ENCODE results near the gene MELK.

Gene MELK

GRCh38 chr9:36665921-36666431 lies 93.3 kb downstream of the MELK start:
- no peak overlapping the region for H3K4me3 ChIP-seq (ENCODE audit: low read depth, low read length)
- H3K27me3 ChIP-seq (ENCODE audit: insufficient read depth, low read length): no peaks in the 10 kb centered on the region
- H3K27ac ChIP-seq (ENCODE audit: low read depth, low read length): peak overlapping the region; percentile 51
- H2AFZ ChIP-seq (ENCODE audit: low read length, unreplicated experiment): no peak overlapping the region
- no peaks in the 10 kb centered on the region for H3K79me2 ChIP-seq (ENCODE audit: control insufficient read depth, insufficient read depth, low read length, unreplicated experiment)
- H3K36me3 ChIP-seq (ENCODE audit: insufficient read depth, low read length): peaks cover 9% of the 10 kb centered on the region
- H3K4me1 ChIP-seq (ENCODE audit: control insufficient read depth, insufficient read depth, low read length, unreplicated experiment): peaks cover 15% of the 10 kb centered on the region

GRCh38 chr9:36671561-36671960 lies 98.9 kb downstream of the MELK start:
- Histone ChIP-seq H3K79me2 (ENCODE audit: control insufficient read depth, insufficient read depth, low read length, unreplicated experiment) (no peaks in the 10 kb centered on the region), H3K4me1 (ENCODE audit: control insufficient read depth, insufficient read depth, low read length, unreplicated experiment) (peaks cover 2% of the 10 kb centered on the region), H2AFZ (ENCODE audit: low read length, unreplicated experiment) (no peak overlapping the region), H3K36me3 (ENCODE audit: insufficient read depth, low read length) (peaks cover 33% of the 10 kb centered on the region), H3K27ac (ENCODE audit: low read depth, low read length) (no peak overlapping the region), H3K4me3 (ENCODE audit: low read depth, low read length) (no peak overlapping the region), H3K27me3 (ENCODE audit: insufficient read depth, low read length) (no peaks in the 10 kb centered on the region)

- Histone ChIP-seq H3K27ac (ENCODE audit: low read depth, low read length) (no peak overlapping the region), H2AFZ (ENCODE audit: low read length, unreplicated experiment) (no peak overlapping the region), H3K36me3 (ENCODE audit: insufficient read depth, low read length) (peaks cover 39% of the 10 kb centered on the region), H3K4me3 (ENCODE audit: low read depth, low read length) (no peak overlapping the region), H3K27me3 (ENCODE audit: insufficient read depth, low read length) (no peaks in the 10 kb centered on the region), H3K79me2 (ENCODE audit: control insufficient read depth, insufficient read depth, low read length, unreplicated experiment) (no peaks in the 10 kb centered on the region), H3K4me1 (ENCODE audit: control insufficient read depth, insufficient read depth, low read length, unreplicated experiment) (no peaks in the 10 kb centered on the region)
Measured at GRCh38 chr9:36676091-36676490, 103.4 kb downstream of the MELK start.

- H3K79me2 ChIP-seq (ENCODE audit: control insufficient read depth, insufficient read depth, low read length, unreplicated experiment): no peaks in the 10 kb centered on the region
- H3K27me3 ChIP-seq (ENCODE audit: insufficient read depth, low read length): no peaks in the 10 kb centered on the region
- no peak overlapping the region for H2AFZ ChIP-seq (ENCODE audit: low read length, unreplicated experiment)
- no peak overlapping the region for H3K27ac ChIP-seq (ENCODE audit: low read depth, low read length)
- no peak overlapping the region for H3K4me3 ChIP-seq (ENCODE audit: low read depth, low read length)
- peaks cover 41% of the 10 kb centered on the region for H3K36me3 ChIP-seq (ENCODE audit: insufficient read depth, low read length)
- no peaks in the 10 kb centered on the region for H3K4me1 ChIP-seq (ENCODE audit: control insufficient read depth, insufficient read depth, low read length, unreplicated experiment)
Measured at GRCh38 chr9:36676778-36677485, 104.2 kb downstream of the MELK start.

- H3K79me2 ChIP-seq (ENCODE audit: control insufficient read depth, insufficient read depth, low read length, unreplicated experiment): no peaks in the 10 kb centered on the region
- no peaks in the 10 kb centered on the region for H3K27me3 ChIP-seq (ENCODE audit: insufficient read depth, low read length)
- H3K4me1 ChIP-seq (ENCODE audit: control insufficient read depth, insufficient read depth, low read length, unreplicated experiment): no peaks in the 10 kb centered on the region
- peaks cover 40% of the 10 kb centered on the region for H3K36me3 ChIP-seq (ENCODE audit: insufficient read depth, low read length)
- no peak overlapping the region for H3K4me3 ChIP-seq (ENCODE audit: low read depth, low read length)
- H3K27ac ChIP-seq (ENCODE audit: low read depth, low read length): no peak overlapping the region
- no peak overlapping the region for H2AFZ ChIP-seq (ENCODE audit: low read length, unreplicated experiment)
Measured at GRCh38 chr9:36677611-36678010, 104.9 kb downstream of the MELK start.

- no peak overlapping the region for H3K27ac ChIP-seq (ENCODE audit: low read depth, low read length)
- no peak overlapping the region for H2AFZ ChIP-seq (ENCODE audit: low read length, unreplicated experiment)
- no peaks in the 10 kb centered on the region for H3K4me1 ChIP-seq (ENCODE audit: control insufficient read depth, insufficient read depth, low read length, unreplicated experiment)
- H3K27me3 ChIP-seq (ENCODE audit: insufficient read depth, low read length): no peaks in the 10 kb centered on the region
- H3K36me3 ChIP-seq (ENCODE audit: insufficient read depth, low read length): peaks cover 32% of the 10 kb centered on the region
- H3K4me3 ChIP-seq (ENCODE audit: low read depth, low read length): no peak overlapping the region
- no peaks in the 10 kb centered on the region for H3K79me2 ChIP-seq (ENCODE audit: control insufficient read depth, insufficient read depth, low read length, unreplicated experiment)
Measured at GRCh38 chr9:36679710-36680109, 107.0 kb downstream of the MELK start.

GRCh38 chr9:36686471-36686870 lies 113.8 kb downstream of the MELK start:
- Histone ChIP-seq H2AFZ (ENCODE audit: low read length, unreplicated experiment) (no peak overlapping the region), H3K79me2 (ENCODE audit: control insufficient read depth, insufficient read depth, low read length, unreplicated experiment) (no peaks in the 10 kb centered on the region), H3K27ac (ENCODE audit: low read depth, low read length) (no peak overlapping the region), H3K4me3 (ENCODE audit: low read depth, low read length) (no peak overlapping the region), H3K27me3 (ENCODE audit: insufficient read depth, low read length) (peaks cover 11% of the 10 kb centered on the region; the same call in 1 of the 2 replicates), H3K36me3 (ENCODE audit: insufficient read depth, low read length) (peaks cover 7% of the 10 kb centered on the region), H3K4me1 (ENCODE audit: control insufficient read depth, insufficient read depth, low read length, unreplicated experiment) (no peaks in the 10 kb centered on the region)

GRCh38 chr9:36690412-36691168 lies 117.9 kb downstream of the MELK start:
- no peak overlapping the region for H3K4me3 ChIP-seq (ENCODE audit: low read depth, low read length)
- no peaks in the 10 kb centered on the region for H3K79me2 ChIP-seq (ENCODE audit: control insufficient read depth, insufficient read depth, low read length, unreplicated experiment)
- H3K27me3 ChIP-seq (ENCODE audit: insufficient read depth, low read length): peaks cover 40% of the 10 kb centered on the region
- no peaks in the 10 kb centered on the region for H3K36me3 ChIP-seq (ENCODE audit: insufficient read depth, low read length)
- H3K27ac ChIP-seq (ENCODE audit: low read depth, low read length): no peak overlapping the region
- H3K4me1 ChIP-seq (ENCODE audit: control insufficient read depth, insufficient read depth, low read length, unreplicated experiment): no peaks in the 10 kb centered on the region
- H2AFZ ChIP-seq (ENCODE audit: low read length, unreplicated experiment): no peak overlapping the region

- Histone ChIP-seq H3K27ac (ENCODE audit: low read depth, low read length) (no peak overlapping the region), H3K27me3 (ENCODE audit: insufficient read depth, low read length) (peaks cover 51% of the 10 kb centered on the region), H3K4me3 (ENCODE audit: low read depth, low read length) (no peak overlapping the region), H3K36me3 (ENCODE audit: insufficient read depth, low read length) (no peaks in the 10 kb centered on the region), H2AFZ (ENCODE audit: low read length, unreplicated experiment) (no peak overlapping the region), H3K79me2 (ENCODE audit: control insufficient read depth, insufficient read depth, low read length, unreplicated experiment) (no peaks in the 10 kb centered on the region), H3K4me1 (ENCODE audit: control insufficient read depth, insufficient read depth, low read length, unreplicated experiment) (no peaks in the 10 kb centered on the region)
Measured at GRCh38 chr9:36691671-36692070, 119.0 kb downstream of the MELK start.

GRCh38 chr9:36698984-36699383 lies 126.3 kb downstream of the MELK start:
- no peak overlapping the region for H3K4me3 ChIP-seq (ENCODE audit: low read depth, low read length)

GRCh38 chr9:36704148-36704547 lies 131.5 kb downstream of the MELK start:
- H3K4me1 ChIP-seq (ENCODE audit: control insufficient read depth, insufficient read depth, low read length, unreplicated experiment): no peaks in the 10 kb centered on the region
- no peak overlapping the region for H3K27ac ChIP-seq (ENCODE audit: low read depth, low read length)
- peaks cover 82% of the 10 kb centered on the region for H3K27me3 ChIP-seq (ENCODE audit: insufficient read depth, low read length)
- no peaks in the 10 kb centered on the region for H3K79me2 ChIP-seq (ENCODE audit: control insufficient read depth, insufficient read depth, low read length, unreplicated experiment)
- no peak overlapping the region for H2AFZ ChIP-seq (ENCODE audit: low read length, unreplicated experiment)
- no peaks in the 10 kb centered on the region for H3K36me3 ChIP-seq (ENCODE audit: insufficient read depth, low read length)
- H3K4me3 ChIP-seq (ENCODE audit: low read depth, low read length): no peak overlapping the region

More at GRCh38 chr9:36698984-36699383, 126.3 kb downstream of the MELK start:
- Histone ChIP-seq H3K36me3 (ENCODE audit: insufficient read depth, low read length) (no peaks in the 10 kb centered on the region), H2AFZ (ENCODE audit: low read length, unreplicated experiment) (no peak overlapping the region), H3K27ac (ENCODE audit: low read depth, low read length) (no peak overlapping the region), H3K4me1 (ENCODE audit: control insufficient read depth, insufficient read depth, low read length, unreplicated experiment) (no peaks in the 10 kb centered on the region), H3K27me3 (ENCODE audit: insufficient read depth, low read length) (peaks cover 65% of the 10 kb centered on the region), H3K79me2 (ENCODE audit: control insufficient read depth, insufficient read depth, low read length, unreplicated experiment) (no peaks in the 10 kb centered on the region)
